ENCODE results near the gene LNX2.
A peak's percentile ranks its signal among the peaks of the same experiment; 100 is the strongest.

Gene LNX2

GRCh38 chr13:27570906-27571305, 49.4 kb downstream of the LNX2 start:
- no peak for DNase-seq (ENCODE audit: low read depth in 2 of 3, low spot score in 1 of 3)

- DNase-seq (ENCODE audit: low read depth in 2 of 3, low spot score in 1 of 3): no peak
These were observed 50.9 kb downstream of the LNX2 start for GRCh38 chr13:27569405-27569804.

- DNase-seq (ENCODE audit: low read depth in 2 of 3, low spot score in 1 of 3): no peak
These were observed 54.5 kb downstream of the LNX2 start for GRCh38 chr13:27565818-27566217.

GRCh38 chr13:27562457-27562856, 57.9 kb downstream of the LNX2 start:
- DNase-seq (ENCODE audit: low read depth in 2 of 3, low spot score in 1 of 3): no peak

GRCh38 chr13:27559719-27560118, 60.6 kb downstream of the LNX2 start:
- no peak for DNase-seq (ENCODE audit: low read depth in 2 of 3, low spot score in 1 of 3)

- DNase-seq (ENCODE audit: low read depth in 2 of 3, low spot score in 1 of 3): no peak
These were observed 64.2 kb downstream of the LNX2 start for GRCh38 chr13:27556109-27556508.

- DNase-seq (ENCODE audit: low read depth in 2 of 3, low spot score in 1 of 3): no peak
These were observed 68.8 kb downstream of the LNX2 start for GRCh38 chr13:27551562-27551961.

GRCh38 chr13:27549406-27549981, 70.8 kb downstream of the LNX2 start:
- DNase-seq (ENCODE audit: low read depth in 2 of 3, low spot score in 1 of 3): no peak

- no peak for DNase-seq (ENCODE audit: low read depth in 2 of 3, low spot score in 1 of 3)
These were observed 78.1 kb downstream of the LNX2 start for GRCh38 chr13:27542220-27542619.

- DNase-seq (ENCODE audit: low read depth in 2 of 3, low spot score in 1 of 3): no peak
These were observed 78.9 kb downstream of the LNX2 start for GRCh38 chr13:27541386-27541785.

GRCh38 chr13:27536361-27537101, 83.8 kb downstream of the LNX2 start:
- DNase-seq (ENCODE audit: low read depth in 2 of 3, low spot score in 1 of 3): no peak

GRCh38 chr13:27535546-27535945, 84.8 kb downstream of the LNX2 start:
- no peak for DNase-seq (ENCODE audit: low read depth in 2 of 3, low spot score in 1 of 3)

- DNase-seq (ENCODE audit: low read depth in 2 of 3, low spot score in 1 of 3): no peak
These were observed 85.3 kb downstream of the LNX2 start for GRCh38 chr13:27534981-27535380.

GRCh38 chr13:27534108-27534980, 86.0 kb downstream of the LNX2 start:
- no peak for DNase-seq (ENCODE audit: low read depth in 2 of 3, low spot score in 1 of 3)

GRCh38 chr13:27533155-27533643, 87.1 kb downstream of the LNX2 start:
- peak; percentile 22 to 35 (median 31) for DNase-seq (ENCODE audit: low read depth in 2 of 3, low spot score in 1 of 3)

- no peak for DNase-seq (ENCODE audit: low read depth in 2 of 3, low spot score in 1 of 3)
These were observed 91.4 kb downstream of the LNX2 start for GRCh38 chr13:27528908-27529307.

- no peak for DNase-seq (ENCODE audit: low read depth in 2 of 3, low spot score in 1 of 3)
These were observed 93.8 kb downstream of the LNX2 start for GRCh38 chr13:27526516-27526915.

GRCh38 chr13:27524981-27525975, 95.1 kb downstream of the LNX2 start:
- DNase-seq (ENCODE audit: low read depth in 2 of 3, low spot score in 1 of 3): no peak

GRCh38 chr13:27523346-27524073, 96.8 kb downstream of the LNX2 start:
- DNase-seq (ENCODE audit: low read depth in 2 of 3, low spot score in 1 of 3): no peak

GRCh38 chr13:27522847-27523246, 97.5 kb downstream of the LNX2 start:
- no peak for DNase-seq (ENCODE audit: low read depth in 2 of 3, low spot score in 1 of 3)

All from stimulated activated CD4-positive, alpha-beta T cell treated with anti-CD3 and anti-CD28 coated beads, Interleukin-12 subunit alpha, Interleukin-12 subunit beta, amount 100 ng/mL, for 48 hours (primary cell).